OCI-M2 (cell line): ENCODE data around the gene HTR3C.
A peak's percentile ranks its signal among the peaks of the same experiment; 100 is the strongest.
"Not testable (repeated sequence)": the region's sequence is repeated elsewhere in the genome, so short reads cannot be mapped to it uniquely, and the experiment has no call there.

ENCODE experiments used
- DNase-seq: peaks from one replicate; lab custom pipeline; 2025; ENCODE audit not compliant: unreplicated experiment; lab: John Stamatoyannopoulos, UW

Gene HTR3C

GRCh38 chr3:184030536-184030935 lies 22.3 kb upstream of the HTR3C start:
- DNase-seq: no peak

- DNase-seq: no peak
Measured at GRCh38 chr3:184031187-184031792, 21.6 kb upstream of the HTR3C start, which contains the start of gene HTR3D. Gene HTR3D, plus strand, starts transcription at chr3:184031742. Its CDS starts 0 bp downstream, at chr3:184031742.

- no peak for DNase-seq
Measured at GRCh38 chr3:184037816-184038215, 15.0 kb upstream of the HTR3C start.

- DNase-seq: not testable (repeated sequence)
Measured at GRCh38 chr3:184038307-184038706, 14.5 kb upstream of the HTR3C start.

- DNase-seq: no peak
Measured at GRCh38 chr3:184039414-184039813, 13.4 kb upstream of the HTR3C start.

GRCh38 chr3:184040010-184040409 lies 12.8 kb upstream of the HTR3C start:
- no peak for DNase-seq

- DNase-seq: no peak
Measured at GRCh38 chr3:184042617-184043016, 10.2 kb upstream of the HTR3C start.

- no peak for DNase-seq
Measured at GRCh38 chr3:184045995-184046394, 6.9 kb upstream of the HTR3C start.

GRCh38 chr3:184050217-184050847 lies 2.5 kb upstream of the HTR3C start:
- DNase-seq: no peak

- no peak for DNase-seq
Measured at GRCh38 chr3:184058029-184058428, 5.2 kb downstream of the HTR3C start.

GRCh38 chr3:184059424-184059823 lies 6.6 kb downstream of the HTR3C start:
- no peak for DNase-seq

- DNase-seq: no peak
Measured at GRCh38 chr3:184062637-184063036, 9.8 kb downstream of the HTR3C start.

- DNase-seq: no peak
Measured at GRCh38 chr3:184066211-184066610, 13.4 kb downstream of the HTR3C start.

- DNase-seq: peak; percentile 8
Measured at GRCh38 chr3:184067573-184068055, 14.8 kb downstream of the HTR3C start.

- DNase-seq: no peak
Measured at GRCh38 chr3:184068344-184068743, 15.5 kb downstream of the HTR3C start.

- DNase-seq: not testable (repeated sequence)
Measured at GRCh38 chr3:184071142-184071541, 18.3 kb downstream of the HTR3C start.

GRCh38 chr3:184073621-184074020 lies 20.8 kb downstream of the HTR3C start:
- no peak for DNase-seq

GRCh38 chr3:184075901-184076300 lies 23.1 kb downstream of the HTR3C start:
- DNase-seq: no peak

GRCh38 chr3:184077881-184078280 lies 25.0 kb downstream of the HTR3C start:
- DNase-seq: no peak

GRCh38 chr3:184078851-184079250 lies 26.0 kb downstream of the HTR3C start:
- DNase-seq: no peak

GRCh38 chr3:184081116-184081830 lies 28.4 kb downstream of the HTR3C start:
- DNase-seq: no peak

- DNase-seq: no peak
Measured at GRCh38 chr3:184082034-184082433, 29.2 kb downstream of the HTR3C start.
